ENCODE data around the gene SRGAP2C.
"Not testable (repeated sequence)": the region's sequence is repeated elsewhere in the genome, so short reads cannot be mapped to it uniquely, and the experiment has no call there.

GRCh38 chr1:121200232-121200631, 15.5 kb downstream of the SRGAP2C start:
- not testable (repeated sequence) for TF ChIP-seq CTCF, EP300 (IDR thresholded peaks at IDR 0.05)
